GM23338 (cell line): ENCODE results near the gene PPM1H. TPM values are rescaled to one million over a fixed set of nuclear protein-coding genes. Genes with fewer than 3 reads are reported as not detected.

ENCODE experiments used
- ATAC-seq: fragments of 200-7000 bp; cut with Tn5 transposase; 3 replicates; pipeline ENCODE4 v1.9.1; 2020
- DNase-seq: peaks from one replicate; pipeline ENCODE4 v3.0.0-alpha.2; 2015; ENCODE audit warnings: low spot score
- H2AFZ ChIP-seq: fragments of 200-600 bp; sonication (generic); 2 replicates; pipeline ENCODE4 v1.8.0; 2016; ENCODE audit warnings: antibody characterized with exemption, mild to moderate bottlenecking, moderate library complexity
- H3F3A ChIP-seq: fragments of 200-600 bp; sonication (generic); replicated peaks from 2 replicates; pipeline ENCODE4 v1.8.0; 2017; ENCODE audit warnings: antibody characterized with exemption, mixed run types, low read depth
- H3K27ac ChIP-seq: fragments of 200-600 bp; sonication (generic); 2 replicates; pipeline ENCODE4 v1.6.1; 2016; ENCODE audit warnings: low read depth
- H3K27me3 ChIP-seq: fragments of 200-600 bp; sonication (generic); 2 replicates; pipeline ENCODE4 v1.8.0; 2016; ENCODE audit warnings: mild to moderate bottlenecking, mixed run types, moderate library complexity; ENCODE audit not compliant: insufficient read depth
- H3K36me3 ChIP-seq: fragments of 200-600 bp; sonication (generic); 2 replicates; pipeline ENCODE4 v1.8.0; 2016; ENCODE audit warnings: mild to moderate bottlenecking; ENCODE audit not compliant: insufficient read depth
- H3K4me1 ChIP-seq: fragments of 200-600 bp; sonication (generic); 2 replicates; pipeline ENCODE4 v1.8.0; 2016; ENCODE audit warnings: mild to moderate bottlenecking, moderate library complexity; ENCODE audit not compliant: insufficient read depth
- H3K4me2 ChIP-seq: fragments of 200-600 bp; sonication (generic); 2 replicates; pipeline ENCODE4 v1.7.1; 2017; ENCODE audit warnings: mixed run types
- H3K4me3 ChIP-seq: fragments of 200-600 bp; sonication (generic); 2 replicates; pipeline ENCODE4 v1.6.1; 2016; ENCODE audit warnings: mixed run types
- H3K79me2 ChIP-seq: fragments of 200-600 bp; sonication (generic); replicated peaks from 2 replicates; pipeline ENCODE4 v1.8.0; 2017; ENCODE audit warnings: mild to moderate bottlenecking; ENCODE audit not compliant: insufficient read depth
- H3K9me2 ChIP-seq: fragments of 200-600 bp; sonication (generic); 2 replicates; pipeline ENCODE4 v1.8.0; 2017; ENCODE audit not compliant: insufficient read depth
- H4K20me1 ChIP-seq: fragments of 200-600 bp; sonication (generic); replicated peaks from 2 replicates; pipeline ENCODE4 v1.8.0; 2017; ENCODE audit warnings: mild to moderate bottlenecking; ENCODE audit not compliant: insufficient read depth
- H3K27ac Mint-ChIP-seq: 2 replicates; pipeline ENCODE4 v1.8.0; 2020; ENCODE audit warnings: inconsistent platforms, mild to moderate bottlenecking, moderate library complexity, mixed read lengths
- H3K27me3 Mint-ChIP-seq: 3 replicates; pipeline ENCODE4 v1.8.0; 2022; ENCODE audit warnings: low read depth, mild to moderate bottlenecking, moderate library complexity, mixed read lengths, inconsistent platforms; ENCODE audit not compliant: insufficient read depth, poor library complexity
- H3K36me3 Mint-ChIP-seq: 3 replicates; pipeline ENCODE4 v1.8.0; 2021; ENCODE audit warnings: low read depth, mild to moderate bottlenecking, inconsistent platforms, moderate library complexity, mixed read lengths
- H3K4me1 Mint-ChIP-seq: 3 replicates; pipeline ENCODE4 v1.8.0; 2020; ENCODE audit warnings: mild to moderate bottlenecking, inconsistent platforms, mixed read lengths
- H3K4me3 Mint-ChIP-seq: 3 replicates; pipeline ENCODE4 v1.8.0; 2021; ENCODE audit warnings: moderate library complexity, mild to moderate bottlenecking, inconsistent platforms, mixed read lengths
- H3K9me3 Mint-ChIP-seq: 3 replicates; pipeline ENCODE4 v1.8.0; 2020; ENCODE audit warnings: moderate library complexity, mild to moderate bottlenecking, inconsistent platforms, mixed read lengths
- CTCF ChIP-seq, 2 experiments: fragments of 200-600 bp in 1 of 2; sonication (generic) in 1 of 2; conservative IDR thresholded peaks; 2 replicates each; pipeline versions ENCODE4 v1.5.1 to v1.6.1; 2016 to 2017; ENCODE audit warnings: antibody characterized with exemption in 2 of 2, low read depth in 2 of 2, mild to moderate bottlenecking in 2 of 2, moderate library complexity in 1 of 2
- ETS1 ChIP-seq: IDR thresholded peaks from 2 replicates; pipeline ENCODE4 v1.6.1; 2016; ENCODE audit warnings: antibody characterized with exemption
- REST ChIP-seq: IDR thresholded peaks from one replicate; pipeline ENCODE4 v1.6.1; 2018; ENCODE audit warnings: antibody characterized with exemption; ENCODE audit not compliant: unreplicated experiment
- ZNF114 ChIP-seq: fragments of 250-450 bp; sonication (Bioruptor Pico); IDR thresholded peaks from 2 replicates; pipeline ENCODE4 v1.5.0; 2020; ENCODE audit warnings: mild to moderate bottlenecking, moderate library complexity
- ZNF462 ChIP-seq: fragments of 250-450 bp; sonication (Bioruptor Pico); IDR thresholded peaks from 2 replicates; pipeline ENCODE4 v1.5.0; 2020; ENCODE audit warnings: mild to moderate bottlenecking, moderate library complexity
- polyA plus RNA-seq: library from polyadenylated mRNA; unstranded; fragments of >200 nt; fragmentation: Nextera tagmentation; extraction: Ambion mirVana; gene quantifications from 2 replicates; pipeline ENCODE4 v1.2.1, GENCODE V29; 2016
- total RNA-seq: library from RNA; depleted of rRNA; stranded (reverse); fragments of >200 nt; shearing (Covaris generic); gene quantifications from 2 replicates; pipeline ENCODE4 v1.2.3, GENCODE V29; 2014

Gene PPM1H
- total and polyA plus RNA-seq, 2 experiments from 2014 or later = 11.4 to 41.2 TPM

GRCh38 chr12:62771828-62772227 is 163.1 kb downstream of the PPM1H start (continued):
- TF ChIP-seq ETS1 (no peak), CTCF (conservative IDR thresholded peaks at IDR 0.05; ENCODE audit: low read depth in 2 of 2) (no peak), REST (no peak)

GRCh38 chr12:62770381-62770780 is 164.6 kb downstream of the PPM1H start:
- Histone ChIP-seq H2AFZ (no peak overlapping the region), H3K36me3 (no peaks in the 10 kb centered on the region; the same call in 1 of the 2 replicates), H3K4me1 (peaks cover 25% of the 10 kb centered on the region), H3K9me2 (no peaks in the 10 kb centered on the region), H3K4me2 (0 out of 2 replicates have a peak overlapping the region, but pooled peaks have one; percentile 30), H3K4me3 (no peak overlapping the region), H4K20me1 (no peaks in the 10 kb centered on the region), H3K27ac (no peak overlapping the region), H3K27me3 (no peaks in the 10 kb centered on the region), H3F3A (no peaks in the 10 kb centered on the region), H3K79me2 (no peaks in the 10 kb centered on the region; the same call in 1 of the 2 replicates)
- ATAC-seq (no peak), DNase-seq (no peak)
- TF ChIP-seq REST (no peak), ZNF462 (CRISPR knock-in tag) (no peak), ZNF114 (CRISPR knock-in tag) (no peak)
- no peak overlapping the region for H3K4me3 Mint-ChIP-seq
- H3K36me3 Mint-ChIP-seq = no peaks in the 10 kb centered on the region; the same call in 2 of the 3 replicates
- H3K4me1 Mint-ChIP-seq = peaks cover 37% of the 10 kb centered on the region
- H3K27ac Mint-ChIP-seq = peak overlapping the region; percentile 1; the same call in 1 of the 2 replicates
- peaks cover 12% of the 10 kb centered on the region for H3K27me3 Mint-ChIP-seq
- no peaks in the 10 kb centered on the region; the same call in 2 of the 3 replicates for H3K9me3 Mint-ChIP-seq
